RWPE1 (cell line): Measurements from ENCODE around the gene HSP90AA1.

Experiments
- CTCF ChIA-PET: fragments of 350-600 bp; sonication (Branson Sonifier 250); formaldehyde crosslinking; extraction: SDS; loops from one replicate; lab custom pipeline; 2021; lab: Yijun Ruan, JAX
- POLR2A ChIA-PET: fragments of 400-600 bp; formaldehyde crosslinking; extraction: SDS; loops from one replicate; lab custom pipeline; 2020; ENCODE audit warnings: antibody characterized with exemption; ENCODE audit not compliant: low non-redundant PET; lab: Yijun Ruan, JAX
- DNase-seq: peaks from one replicate; pipeline ENCODE4 v3.0.0; 2012; ENCODE audit warnings: low spot score
- H3K27ac ChIP-seq: fragments of 450-650 bp; 2 replicates; pipeline ENCODE4 v1.5.1; 2017
- TF ChIP-seq, protein P1 (sequence below): fragments of 450-650 bp; conservative IDR thresholded peaks from 2 replicates; pipeline ENCODE4 v1.5.1; 2017; ENCODE audit warnings: low read depth, mild to moderate bottlenecking

HSP90AA1 gene

DNA sequence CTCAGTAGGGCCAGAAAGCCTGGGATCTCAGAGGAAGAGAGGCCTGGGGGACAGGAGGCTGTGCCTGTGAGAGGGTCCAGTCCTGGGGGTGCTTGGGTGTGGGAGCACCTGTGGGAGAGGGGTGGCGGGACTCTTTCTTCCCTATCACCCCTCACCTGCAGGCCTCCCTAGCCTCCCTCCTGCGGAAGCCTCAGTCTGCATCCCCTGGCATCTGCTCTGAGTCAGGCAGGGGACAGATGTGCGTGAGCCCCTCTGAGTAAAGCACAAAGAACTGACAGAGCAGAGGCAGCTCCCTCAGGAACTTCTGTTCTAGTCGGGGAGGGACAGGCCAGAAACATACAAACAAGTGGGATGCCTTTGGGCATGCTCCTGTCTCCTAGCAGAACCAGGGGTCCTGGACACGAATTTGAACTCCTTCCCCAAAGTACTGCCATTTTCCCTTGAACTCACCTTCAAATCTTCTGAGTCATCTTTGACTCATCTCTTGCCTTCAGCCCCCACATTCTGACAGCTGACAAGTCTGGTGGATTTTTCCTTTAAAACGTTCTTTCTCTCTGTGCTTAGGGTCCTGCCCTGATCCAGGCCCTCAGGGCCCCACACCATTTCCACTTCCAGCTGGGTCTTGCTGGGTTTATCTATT lies 8.5 kb upstream of the HSP90AA1 start:
- no peak for DNase-seq
- TF ChIP-seq, protein P1, sequence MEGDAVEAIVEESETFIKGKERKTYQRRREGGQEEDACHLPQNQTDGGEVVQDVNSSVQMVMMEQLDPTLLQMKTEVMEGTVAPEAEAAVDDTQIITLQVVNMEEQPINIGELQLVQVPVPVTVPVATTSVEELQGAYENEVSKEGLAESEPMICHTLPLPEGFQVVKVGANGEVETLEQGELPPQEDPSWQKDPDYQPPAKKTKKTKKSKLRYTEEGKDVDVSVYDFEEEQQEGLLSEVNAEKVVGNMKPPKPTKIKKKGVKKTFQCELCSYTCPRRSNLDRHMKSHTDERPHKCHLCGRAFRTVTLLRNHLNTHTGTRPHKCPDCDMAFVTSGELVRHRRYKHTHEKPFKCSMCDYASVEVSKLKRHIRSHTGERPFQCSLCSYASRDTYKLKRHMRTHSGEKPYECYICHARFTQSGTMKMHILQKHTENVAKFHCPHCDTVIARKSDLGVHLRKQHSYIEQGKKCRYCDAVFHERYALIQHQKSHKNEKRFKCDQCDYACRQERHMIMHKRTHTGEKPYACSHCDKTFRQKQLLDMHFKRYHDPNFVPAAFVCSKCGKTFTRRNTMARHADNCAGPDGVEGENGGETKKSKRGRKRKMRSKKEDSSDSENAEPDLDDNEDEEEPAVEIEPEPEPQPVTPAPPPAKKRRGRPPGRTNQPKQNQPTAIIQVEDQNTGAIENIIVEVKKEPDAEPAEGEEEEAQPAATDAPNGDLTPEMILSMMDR = no peak
- H3K27ac ChIP-seq = peak overlapping the region; percentile 24
- CTCF ChIA-PET = interaction anchor here (0.7 to 2.0 kb wide), 6 partner anchors 11 to 133 kb away, joined by 3 to 12 read pairs (median 4); no protein-coding TSS in a partner anchor
- POLR2A ChIA-PET = no interaction called here

DNA sequence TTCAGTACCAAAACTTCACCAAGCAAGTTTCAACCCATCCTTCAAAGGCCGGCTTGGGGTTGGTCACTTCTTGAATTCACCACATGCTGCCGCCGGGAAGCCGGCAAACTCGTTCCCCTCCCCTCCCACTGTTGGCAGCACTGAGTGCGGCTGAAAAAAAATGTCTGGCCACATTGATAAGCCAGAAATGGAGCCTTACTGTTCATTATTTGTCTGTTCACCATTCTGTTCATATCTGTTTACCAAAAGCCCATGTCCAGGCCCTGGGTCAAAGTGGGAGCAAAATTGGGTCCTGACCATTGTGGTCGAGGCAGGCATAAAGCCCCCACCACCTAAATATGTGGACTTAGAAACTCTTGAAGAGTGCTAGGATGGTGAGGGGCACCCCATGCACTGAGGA lies 7.3 kb upstream of the HSP90AA1 start:
- CTCF ChIA-PET = no interaction called here
- no peak overlapping the region for H3K27ac ChIP-seq
- POLR2A ChIA-PET = no interaction called here
- DNase-seq = no peak
- TF ChIP-seq, protein P1 = no peak

DNA sequence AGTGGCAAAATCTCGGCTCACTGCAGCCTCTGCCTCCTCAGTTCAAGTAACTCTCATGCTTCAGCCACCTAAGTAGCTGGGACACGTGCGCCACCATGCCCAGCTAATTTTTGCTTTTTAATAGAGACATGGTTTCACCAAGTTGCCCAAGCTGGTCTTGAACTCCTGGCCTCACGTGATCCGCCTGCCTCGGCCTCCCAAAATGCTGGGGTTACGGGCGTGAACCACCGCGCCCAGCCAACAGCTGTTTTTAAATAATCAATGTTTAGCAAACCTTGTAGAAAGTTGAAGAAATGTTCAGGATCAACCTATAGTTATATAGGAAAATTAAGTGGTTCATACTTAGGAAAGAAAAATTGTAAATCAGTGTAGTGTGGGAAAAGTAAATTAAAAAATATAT lies 6.0 kb upstream of the HSP90AA1 start:
- POLR2A ChIA-PET = interaction anchor here (0.7 kb wide), 1 partner anchor 112 kb away, joined by 5 read pairs; no protein-coding TSS in a partner anchor
- TF ChIP-seq, protein P1 = no peak
- no peak overlapping the region for H3K27ac ChIP-seq
- CTCF ChIA-PET = interaction anchor here (0.6 kb wide), 2 partner anchors 46 to 200 kb away, joined by 3 read pairs; no protein-coding TSS in a partner anchor
- DNase-seq = no peak

DNA sequence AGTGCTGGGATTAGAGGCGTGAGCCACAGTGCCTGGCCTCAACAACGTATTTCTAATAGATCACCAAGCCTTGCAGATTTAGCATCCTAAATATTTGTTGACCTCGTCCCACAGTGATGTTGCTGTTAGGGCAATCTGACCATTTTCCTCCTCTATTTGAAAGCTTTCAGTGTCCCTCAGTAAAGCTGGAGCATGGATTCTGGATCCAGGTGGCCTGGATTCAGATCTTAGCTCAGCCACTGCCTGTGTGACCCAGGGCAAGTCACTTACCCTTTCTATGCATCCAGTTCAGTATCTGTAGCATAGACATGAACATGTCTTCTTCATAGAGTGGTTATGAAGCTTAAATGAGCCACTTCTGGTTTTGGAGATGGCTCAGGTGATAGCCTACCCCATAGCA lies 3.9 kb upstream of the HSP90AA1 start:
- TF ChIP-seq, protein P1 = no peak
- no peak for DNase-seq
- H3K27ac ChIP-seq = no peak overlapping the region
- POLR2A ChIA-PET = no interaction called here
- CTCF ChIA-PET = interaction anchor here (0.7 kb wide), 1 partner anchor 24 kb away, joined by 3 read pairs; no protein-coding TSS in a partner anchor

DNA sequence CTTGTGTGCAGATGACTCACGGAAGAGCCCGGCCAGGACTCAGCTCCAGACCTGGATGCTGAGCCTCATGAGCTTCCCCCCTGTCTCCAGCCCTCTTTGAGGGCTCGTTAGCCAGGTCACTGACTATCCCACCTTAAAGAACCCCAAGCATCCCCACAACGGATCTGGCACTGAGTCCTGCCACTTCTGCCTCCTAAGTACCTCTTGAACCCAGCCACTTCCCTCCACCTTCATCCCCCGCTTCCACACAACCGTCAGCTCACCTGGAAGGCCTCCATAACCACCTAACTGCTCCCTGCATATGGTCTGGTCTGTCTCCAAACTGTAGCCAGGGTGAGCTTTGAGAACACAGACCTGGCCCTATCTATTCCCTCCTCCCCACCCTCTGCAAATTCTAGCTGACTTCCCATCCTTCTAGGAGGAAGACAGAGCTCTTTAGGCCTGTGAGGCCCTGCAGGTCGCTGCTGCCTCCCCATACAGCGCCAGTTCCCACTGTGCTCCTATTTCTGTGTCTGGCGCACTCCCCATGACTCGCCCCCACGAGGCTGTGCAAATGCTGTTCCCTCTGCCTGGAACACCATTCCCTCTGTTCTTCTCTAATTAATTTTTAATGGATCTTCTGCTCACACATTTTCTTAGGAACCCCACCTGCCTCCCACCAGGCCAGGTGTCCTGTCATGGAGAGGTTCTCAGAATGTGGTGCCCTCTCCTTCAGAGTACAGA lies 2.9 kb upstream of the HSP90AA1 start:
- H3K27ac ChIP-seq = peak overlapping the region; percentile 93
- DNase-seq = no peak
- TF ChIP-seq, protein P1 = no peak
- CTCF ChIA-PET = no interaction called here
- POLR2A ChIA-PET = interaction anchor here (0.6 kb wide), 1 partner anchor 342 kb away, joined by 3 read pairs; no protein-coding TSS in a partner anchor

DNA sequence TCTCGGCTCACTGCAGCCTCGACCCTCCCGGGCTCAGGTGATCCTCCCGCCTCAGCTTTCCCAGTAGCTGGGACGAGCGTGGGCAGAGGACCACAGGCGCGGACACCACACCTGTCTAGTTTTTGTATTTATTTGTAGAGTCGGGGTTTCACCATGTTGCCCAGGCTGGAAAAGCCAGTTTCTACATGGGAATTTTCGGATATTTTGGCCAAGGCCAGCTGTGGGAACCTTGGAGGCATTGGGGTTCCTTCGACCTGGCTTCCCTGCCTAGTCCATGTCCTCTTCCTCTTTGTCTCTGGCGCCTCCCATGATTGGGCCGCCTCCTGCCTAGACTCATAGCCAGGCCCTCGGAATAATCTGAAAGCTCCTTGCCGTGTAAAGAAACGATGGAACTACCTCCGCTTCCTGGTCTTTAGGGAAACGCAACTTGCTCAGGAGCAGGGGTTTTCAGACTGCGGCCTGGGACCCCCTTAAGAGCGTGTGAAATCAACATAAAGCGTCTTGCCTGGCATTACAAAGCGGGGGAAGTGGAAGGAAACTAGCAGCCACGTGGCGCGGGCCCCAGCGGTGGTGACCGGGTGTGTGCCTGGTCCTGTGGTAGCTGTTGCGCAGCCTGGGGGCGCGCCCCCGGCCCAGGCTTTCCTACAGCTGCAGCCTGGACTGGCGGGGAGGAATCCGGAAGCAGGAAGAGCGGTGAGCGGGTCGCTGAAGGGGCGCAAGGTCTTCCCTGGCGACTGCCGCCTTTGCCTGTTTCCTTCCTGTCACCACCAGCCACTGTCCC lies 1.4 kb upstream of the HSP90AA1 start:
- POLR2A ChIA-PET = no interaction called here
- peak overlapping the region; percentile 93 for H3K27ac ChIP-seq
- DNase-seq = no peak
- CTCF ChIA-PET = interaction anchor here (0.6 to 0.8 kb wide), 5 partner anchors 8 to 127 kb away, joined by 3 to 6 read pairs (median 4); no protein-coding TSS in a partner anchor
- TF ChIP-seq, protein P1 = no peak
